ENCODE data around the gene IKBKE. TPM values are rescaled to one million over a fixed set of nuclear protein-coding genes. Genes with fewer than 3 reads are reported as not detected.
A peak's percentile ranks its signal among the peaks of the same experiment; 100 is the strongest.

Gene IKBKE
- total RNA-seq, 5 donors from 2014 or later (not counting 1 experiment from before 2014, with no cell fraction given) = 60.7 to 84.7 (median 81.4) TPM

DNA sequence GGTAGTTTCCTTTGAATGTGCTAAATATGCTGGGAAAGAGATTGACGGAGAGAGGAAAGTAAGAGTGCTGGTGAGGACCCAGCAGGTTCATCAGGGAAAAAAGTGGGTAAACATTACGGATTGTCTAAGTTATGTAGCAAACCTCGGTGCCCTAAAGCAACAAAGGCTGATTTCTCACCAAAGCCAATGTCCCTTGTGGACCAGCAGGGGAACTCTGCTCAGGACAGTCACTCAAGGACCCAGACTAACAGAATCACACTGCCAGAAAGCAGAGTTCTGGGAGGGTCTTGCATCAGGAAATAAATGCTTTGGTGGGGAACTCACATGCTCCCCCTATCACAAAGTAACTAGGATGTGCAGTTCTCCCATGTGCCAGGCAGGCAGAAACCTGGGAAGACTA lies 1.7 kb upstream of the IKBKE start:
- Histone ChIP-seq H3K27me3 (replicated peaks in 1 of 2; ENCODE audit: control insufficient read depth in 2 of 2, extremely low read depth in 1 of 2, insufficient read depth in 2 of 2, low read length in 1 of 2) (no peaks in the 10 kb centered on the region), H3K9me3 (no peaks in the 10 kb centered on the region), H3K4me3 (ENCODE audit: control insufficient read depth in 1 of 2, extremely low read depth in 1 of 2, low read length in 1 of 2) (no peak overlapping the region), H3K4me1 (ENCODE audit: control insufficient read depth in 1 of 2, extremely low read depth in 1 of 2, insufficient read depth in 2 of 2, low read length in 2 of 2) (peaks cover 42 to 67% of the 10 kb centered on the region in 2 experiments), H3K27ac (ENCODE audit: low read length) (no peak overlapping the region), H3K36me3 (ENCODE audit: control insufficient read depth in 2 of 2, extremely low read depth in 1 of 2, insufficient read depth in 1 of 2, low read length in 1 of 2) (peaks cover 3 to 9% of the 10 kb centered on the region in 2 donors)
- no peak for DNase-seq
- ChIA-PET CTCF (no interaction called here), POLR2A (no interaction called here)
- peaks cover 9% of the 10 kb centered on the region for H3K36me3 Mint-ChIP-seq
- no peaks in the 10 kb centered on the region for H3K27me3 Mint-ChIP-seq
- H3K4me1 Mint-ChIP-seq = peaks cover 75 to 89% (median 78%) of the 10 kb centered on the region in 3 donors
- H3K9me3 Mint-ChIP-seq = no peaks in the 10 kb centered on the region
- ATAC-seq (replicated peaks in 1 of 4) = no peak
- WGBS (ENCODE audit: insufficient coverage) = 95% methylated on average over 3 of the region's 3 CpGs
- H3K27ac Mint-ChIP-seq = peak overlapping the region; percentile 92 to 96
- peak overlapping the region; percentile 47 to 90 (median 53) for H3K4me3 Mint-ChIP-seq

DNA sequence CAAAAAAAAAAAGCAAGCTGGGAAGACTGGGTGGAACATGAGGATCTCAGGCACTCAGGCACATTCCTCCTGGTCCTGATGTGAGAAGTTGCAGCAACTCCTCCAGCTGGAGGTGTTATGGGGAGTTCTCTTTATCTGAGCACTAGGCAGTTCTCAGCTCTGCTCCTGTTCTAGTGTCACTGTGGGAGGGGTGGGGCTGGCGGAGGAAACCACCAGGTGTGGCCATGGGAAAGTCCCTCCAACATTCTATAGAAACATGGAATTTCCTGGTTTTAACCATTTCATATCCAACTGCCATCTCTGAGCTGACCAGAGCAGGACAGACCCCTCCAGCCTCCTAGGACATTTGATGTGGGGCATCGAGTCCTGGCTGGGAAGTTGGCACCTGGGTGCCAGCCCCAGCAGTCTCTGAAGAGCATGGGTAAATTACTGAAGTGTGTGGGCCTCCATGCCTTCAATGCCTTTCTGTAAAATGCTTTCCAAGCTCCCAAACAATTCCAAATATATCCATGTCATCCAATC lies 804 bp upstream of the IKBKE start:
- DNase-seq = peak in 15 of 35 experiments; percentile 15 to 66 (median 25)
- peak overlapping the region; percentile 83 to 93 (median 90) for H3K4me3 Mint-ChIP-seq
- POLR2A ChIA-PET = interaction anchor here in 1 of 2 donors (0.7 kb wide), 1 partner anchor 315 kb away, joined by 4 read pairs; no protein-coding TSS in a partner anchor
- peaks cover 13% of the 10 kb centered on the region for H3K36me3 Mint-ChIP-seq
- Histone ChIP-seq H3K4me1 (ENCODE audit: control insufficient read depth in 1 of 2, extremely low read depth in 1 of 2, insufficient read depth in 2 of 2, low read length in 2 of 2) (peaks cover 42 to 67% of the 10 kb centered on the region in 2 experiments), H3K27me3 (replicated peaks in 1 of 2; ENCODE audit: control insufficient read depth in 2 of 2, extremely low read depth in 1 of 2, insufficient read depth in 2 of 2, low read length in 1 of 2) (no peaks in the 10 kb centered on the region), H3K36me3 (ENCODE audit: control insufficient read depth in 2 of 2, extremely low read depth in 1 of 2, insufficient read depth in 1 of 2, low read length in 1 of 2) (peaks cover 3 to 16% of the 10 kb centered on the region in 2 donors), H3K4me3 (ENCODE audit: control insufficient read depth in 1 of 2, extremely low read depth in 1 of 2, low read length in 1 of 2) (peak overlapping the region; percentile 96 to 98), H3K9me3 (no peaks in the 10 kb centered on the region), H3K27ac (ENCODE audit: low read length) (peak overlapping the region; percentile 68)
- peak overlapping the region; percentile 96 for H3K27ac Mint-ChIP-seq
- no CpG with 5 or more reads among the region's 2 CpGs for WGBS (ENCODE audit: insufficient coverage)
- H3K4me1 Mint-ChIP-seq = peaks cover 79 to 91% (median 81%) of the 10 kb centered on the region in 3 donors
- no peaks in the 10 kb centered on the region for H3K27me3 Mint-ChIP-seq
- CTCF ChIA-PET = interaction anchor here (0.6 to 3.2 kb wide), 9 partner anchors 7 to 767 kb away, joined by 3 to 20 read pairs (median 6); partner anchors contain the start of gene MAPKAPK2 (in 1 of the 2)
- no peaks in the 10 kb centered on the region for H3K9me3 Mint-ChIP-seq
- peak in 1 of 4 experiments; percentile 46 for ATAC-seq (replicated peaks in 1 of 4)

GRCh38 chr1:206470692-206471414 lies 577 bp downstream of the IKBKE start:
- H3K27me3 Mint-ChIP-seq = no peaks in the 10 kb centered on the region
- ChIA-PET POLR2A (interaction anchor here (0.5 to 1.4 kb wide), 4 partner anchors 141 to 423 kb away, joined by 3 to 4 read pairs (median 4); partner anchors contain the start of gene EIF2D (in 1 of the 2)), CTCF (interaction anchor here (0.6 to 3.2 kb wide), 11 partner anchors 9 to 582 kb away, joined by 3 to 20 read pairs (median 4); partner anchors contain the start of genes EIF2D (in 1 of the 2) and PFKFB2 (in 1 of the 2))
- peaks cover 19% of the 10 kb centered on the region for H3K36me3 Mint-ChIP-seq
- peak overlapping the region; percentile 83 to 93 (median 90) for H3K4me3 Mint-ChIP-seq
- peak overlapping the region; percentile 96 for H3K27ac Mint-ChIP-seq
- peaks cover 71 to 85% (median 74%) of the 10 kb centered on the region in 3 donors for H3K4me1 Mint-ChIP-seq
- Histone ChIP-seq H3K4me1 (ENCODE audit: control insufficient read depth in 1 of 2, extremely low read depth in 1 of 2, insufficient read depth in 2 of 2, low read length in 2 of 2) (peaks cover 42 to 67% of the 10 kb centered on the region in 2 experiments), H3K27me3 (replicated peaks in 1 of 2; ENCODE audit: control insufficient read depth in 2 of 2, extremely low read depth in 1 of 2, insufficient read depth in 2 of 2, low read length in 1 of 2) (no peaks in the 10 kb centered on the region), H3K4me3 (ENCODE audit: control insufficient read depth in 1 of 2, extremely low read depth in 1 of 2, low read length in 1 of 2) (peak overlapping the region; percentile 96 to 98), H3K27ac (ENCODE audit: low read length) (peak overlapping the region; percentile 68), H3K36me3 (ENCODE audit: control insufficient read depth in 2 of 2, extremely low read depth in 1 of 2, insufficient read depth in 1 of 2, low read length in 1 of 2) (peaks cover 13 to 27% of the 10 kb centered on the region in 2 donors), H3K9me3 (no peaks in the 10 kb centered on the region)
- ATAC-seq (replicated peaks in 1 of 4) (peak; percentile 65 to 83 (median 77)), DNase-seq (peak in 26 of 35 experiments; percentile 13 to 64 (median 32))
- H3K9me3 Mint-ChIP-seq = no peaks in the 10 kb centered on the region
- WGBS (ENCODE audit: insufficient coverage) = 0% methylated on average over 4 of the region's 18 CpGs

- Mint-ChIP-seq H3K4me3 (peak overlapping the region; percentile 83 to 93 (median 90)), H3K36me3 (peaks cover 24% of the 10 kb centered on the region), H3K27ac (peak overlapping the region; percentile 96), H3K27me3 (no peaks in the 10 kb centered on the region), H3K9me3 (no peaks in the 10 kb centered on the region), H3K4me1 (peaks cover 66 to 83% (median 70%) of the 10 kb centered on the region in 3 donors)
- peak overlapping the region; percentile 96 to 98 for H3K4me3 ChIP-seq (ENCODE audit: control insufficient read depth in 1 of 2, extremely low read depth in 1 of 2, low read length in 1 of 2)
- WGBS (ENCODE audit: insufficient coverage) = 18% methylated on average over 7 of the region's 7 CpGs
- H3K27ac ChIP-seq (ENCODE audit: low read length) = peak overlapping the region; percentile 68
- H3K36me3 ChIP-seq (ENCODE audit: control insufficient read depth in 2 of 2, extremely low read depth in 1 of 2, insufficient read depth in 1 of 2, low read length in 1 of 2) = peaks cover 17 to 33% of the 10 kb centered on the region in 2 donors
- DNase-seq = peak in 1 of 35 experiments; percentile 31
- ChIA-PET CTCF (interaction anchor here in 1 of 2 donors (1.6 to 3.2 kb wide), 2 partner anchors 8 to 9 kb away, joined by 9 to 20 read pairs; no protein-coding TSS in a partner anchor), POLR2A (interaction anchor here (0.5 to 1.4 kb wide), 3 partner anchors 141 to 223 kb away, joined by 3 to 4 read pairs (median 3); partner anchors contain the start of gene EIF2D (in 1 of the 2))
- ATAC-seq (replicated peaks in 1 of 4) = peak in 1 of 4 experiments; percentile 2
- H3K4me1 ChIP-seq (ENCODE audit: control insufficient read depth in 1 of 2, extremely low read depth in 1 of 2, insufficient read depth in 2 of 2, low read length in 2 of 2) = peaks cover 39 to 64% of the 10 kb centered on the region in 2 experiments
- H3K9me3 ChIP-seq = no peaks in the 10 kb centered on the region
- H3K27me3 ChIP-seq (replicated peaks in 1 of 2; ENCODE audit: control insufficient read depth in 2 of 2, extremely low read depth in 1 of 2, insufficient read depth in 2 of 2, low read length in 1 of 2) = no peaks in the 10 kb centered on the region
These were observed 1.1 kb downstream of the IKBKE start for GRCh38 chr1:206471415-206471801.

- H3K27me3 ChIP-seq (replicated peaks in 1 of 2; ENCODE audit: control insufficient read depth in 2 of 2, extremely low read depth in 1 of 2, insufficient read depth in 2 of 2, low read length in 1 of 2) = no peaks in the 10 kb centered on the region
- CTCF ChIA-PET = interaction anchor here in 1 of 2 donors (3.2 kb wide), 1 partner anchor 10 kb away, joined by 20 read pairs; no protein-coding TSS in a partner anchor
- H3K27ac ChIP-seq (ENCODE audit: low read length) = peak overlapping the region; percentile 68
- peaks cover 59 to 78% (median 64%) of the 10 kb centered on the region in 3 donors for H3K4me1 Mint-ChIP-seq
- WGBS (ENCODE audit: insufficient coverage) = 62% methylated on average over 2 of the region's 2 CpGs
- no peaks in the 10 kb centered on the region for H3K9me3 Mint-ChIP-seq
- POLR2A ChIA-PET = no interaction called here
- peaks cover 34 to 58% of the 10 kb centered on the region in 2 experiments for H3K4me1 ChIP-seq (ENCODE audit: control insufficient read depth in 1 of 2, extremely low read depth in 1 of 2, insufficient read depth in 2 of 2, low read length in 2 of 2)
- ATAC-seq (replicated peaks in 1 of 4) (no peak), DNase-seq (peak in 1 of 35 experiments; percentile 30)
- H3K9me3 ChIP-seq = no peaks in the 10 kb centered on the region
- peaks cover 18 to 39% of the 10 kb centered on the region in 2 donors for H3K36me3 ChIP-seq (ENCODE audit: control insufficient read depth in 2 of 2, extremely low read depth in 1 of 2, insufficient read depth in 1 of 2, low read length in 1 of 2)
- H3K36me3 Mint-ChIP-seq = peaks cover 30% of the 10 kb centered on the region
- peak overlapping the region; percentile 96 for H3K27ac Mint-ChIP-seq
- H3K27me3 Mint-ChIP-seq = no peaks in the 10 kb centered on the region
- peak overlapping the region; percentile 96 to 98 for H3K4me3 ChIP-seq (ENCODE audit: control insufficient read depth in 1 of 2, extremely low read depth in 1 of 2, low read length in 1 of 2)
- peak overlapping the region; percentile 83 to 93 (median 90) for H3K4me3 Mint-ChIP-seq
These were observed 1.7 kb downstream of the IKBKE start for GRCh38 chr1:206472024-206472423.

DNA sequence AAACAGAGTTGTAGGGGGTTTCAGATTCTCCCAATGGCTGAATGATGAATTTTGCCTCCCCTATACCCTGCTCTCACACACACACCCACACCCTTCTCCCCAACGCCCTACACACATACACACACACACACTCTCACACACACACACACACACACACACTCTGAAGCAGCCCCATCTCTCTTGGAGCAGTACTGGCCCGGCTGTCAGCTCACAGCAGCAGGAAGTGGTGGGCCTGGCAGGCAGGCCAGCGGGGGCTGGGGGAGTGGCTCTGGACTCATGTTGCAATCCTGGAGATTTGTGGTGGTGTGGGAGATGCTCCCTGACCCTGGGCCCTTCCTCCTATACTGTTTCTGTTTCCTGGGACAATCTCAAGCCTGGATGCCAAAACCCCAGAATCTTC lies 2.2 kb downstream of the IKBKE start:
- no peaks in the 10 kb centered on the region for H3K9me3 Mint-ChIP-seq
- WGBS (ENCODE audit: insufficient coverage) = 0% methylated on average over 2 of the region's 3 CpGs
- Histone ChIP-seq H3K4me1 (ENCODE audit: control insufficient read depth in 1 of 2, extremely low read depth in 1 of 2, insufficient read depth in 2 of 2, low read length in 2 of 2) (peaks cover 30 to 53% of the 10 kb centered on the region in 2 experiments), H3K9me3 (no peaks in the 10 kb centered on the region), H3K27ac (ENCODE audit: low read length) (peak overlapping the region; percentile 68), H3K27me3 (replicated peaks in 1 of 2; ENCODE audit: control insufficient read depth in 2 of 2, extremely low read depth in 1 of 2, insufficient read depth in 2 of 2, low read length in 1 of 2) (no peaks in the 10 kb centered on the region), H3K36me3 (ENCODE audit: control insufficient read depth in 2 of 2, extremely low read depth in 1 of 2, insufficient read depth in 1 of 2, low read length in 1 of 2) (peaks cover 18 to 43% of the 10 kb centered on the region in 2 donors), H3K4me3 (ENCODE audit: control insufficient read depth in 1 of 2, extremely low read depth in 1 of 2, low read length in 1 of 2) (peak overlapping the region; percentile 96 to 98)
- no peaks in the 10 kb centered on the region for H3K27me3 Mint-ChIP-seq
- peak overlapping the region; percentile 96 for H3K27ac Mint-ChIP-seq
- H3K4me1 Mint-ChIP-seq = peaks cover 55 to 76% (median 60%) of the 10 kb centered on the region in 3 donors
- peak overlapping the region; percentile 83 to 93 (median 90) for H3K4me3 Mint-ChIP-seq
- H3K36me3 Mint-ChIP-seq = peaks cover 33% of the 10 kb centered on the region
- DNase-seq = peak in 15 of 35 experiments; percentile 6 to 37 (median 23)
- ChIA-PET POLR2A (no interaction called here), CTCF (interaction anchor here in 1 of 2 donors (3.2 kb wide), 1 partner anchor 10 kb away, joined by 20 read pairs; no protein-coding TSS in a partner anchor)
- no peak for ATAC-seq (replicated peaks in 1 of 4)

Data from T-cell (primary cell).